HepG2 (cell line): Measurements from ENCODE around the gene BBIP1. TPM values are rescaled to one million over a fixed set of nuclear protein-coding genes. Genes with fewer than 3 reads are reported as not detected.

Experiments used
- ATAC-seq: fragments of 200-7000 bp; cut with Tn5 transposase; 3 replicates; pipeline ENCODE4 v1.9.1; 2020; ENCODE audit warnings: mild to moderate bottlenecking, moderate library complexity
- BruUV-seq: library from RNA; stranded (reverse); fragments of 400-500 nt; replicated peaks from 2 replicates; lab custom pipeline; 2021; lab: Mats Ljungman, UMichigan
- CTCF ChIA-PET: fragments of 300-600 bp; formaldehyde crosslinking; extraction: SDS; loops from one replicate; lab custom pipeline; 2021; ENCODE audit warnings: low total read pairs, inconsistent platforms, low intra/inter-chr PET ratio; lab: Yijun Ruan, JAX
- POLR2A ChIA-PET: fragments of 350-600 bp; sonication (Branson Sonifier 250); formaldehyde crosslinking; loops from one replicate; lab custom pipeline; 2020; ENCODE audit warnings: antibody characterized with exemption, inconsistent platforms; lab: Yijun Ruan, JAX
- DNase-seq: peaks from one replicate; pipeline ENCODE4 v3.0.0-alpha.2; 2015; ENCODE audit warnings: low spot score
- FAIRE-seq: peaks from 3 replicates; lab custom pipeline; 2011; peaks lifted over from hg19 to GRCh38; lab: Jason Lieb, UNC
- H2AFZ ChIP-seq: one replicate; pipeline ENCODE4 v1.6.1; 2011; ENCODE audit warnings: low read length, inconsistent platforms
- H3K27ac ChIP-seq: fragments of 300-600 bp; 3 replicates; pipeline ENCODE4 v1.8.0; 2011; ENCODE audit warnings: mixed run types, mild to moderate bottlenecking, mixed read lengths, low read length, inconsistent platforms; ENCODE audit not compliant: insufficient read depth; ENCODE audit errors: extremely low read length
- H3K27me3 ChIP-seq, 2 experiments: fragments of 200-600 bp in 1 of 2; 2 replicates in 1 of 2; 3 replicates in 1 of 2; pipeline versions ENCODE4 v1.6.0 to v1.8.0; 2011; ENCODE audit warnings: low read length in 2 of 2, mild to moderate bottlenecking in 2 of 2, moderate library complexity in 2 of 2, inconsistent platforms in 1 of 2; ENCODE audit not compliant: insufficient read depth in 2 of 2, control insufficient read depth in 1 of 2
- H3K36me3 ChIP-seq, 2 experiments: fragments of 200-600 bp in 1 of 2; replicated peaks in 1 of 2; 2 replicates in 1 of 2; 3 replicates in 1 of 2; pipeline versions ENCODE4 v1.5.1 to v1.8.0; 2011; ENCODE audit warnings: low read length in 2 of 2, inconsistent platforms in 1 of 2; ENCODE audit not compliant: insufficient read depth in 2 of 2, control insufficient read depth in 1 of 2
- H3K4me1 ChIP-seq: 2 replicates; pipeline ENCODE4 v1.5.1; 2012; ENCODE audit warnings: low read length, inconsistent platforms; ENCODE audit not compliant: insufficient read depth
- H3K4me2 ChIP-seq: 2 replicates; pipeline ENCODE4 v1.6.0; 2011; ENCODE audit warnings: low read depth, low read length, inconsistent platforms
- H3K4me3 ChIP-seq, 3 experiments: fragments of 200-600 bp in 1 of 3; sonication (generic), shearing (Covaris generic) in 1 of 3; replicated peaks in 1 of 3; 2 replicates each; pipeline ENCODE4 v1.5.1; 2011 to 2016; ENCODE audit warnings: low read length in 3 of 3, inconsistent platforms in 2 of 3, low read depth in 2 of 3, mild to moderate bottlenecking in 2 of 3, control low read depth in 1 of 3, mixed read lengths in 1 of 3; ENCODE audit not compliant: insufficient read depth in 1 of 3
- H3K79me2 ChIP-seq: one replicate; pipeline ENCODE4 v1.6.1; 2011; ENCODE audit warnings: low read length, inconsistent platforms; ENCODE audit not compliant: insufficient read depth
- H3K9ac ChIP-seq: 2 replicates; pipeline ENCODE4 v1.6.0; 2011; ENCODE audit warnings: mild to moderate bottlenecking, low read depth, low read length, inconsistent platforms; ENCODE audit not compliant: insufficient read depth
- H3K9me3 ChIP-seq: 2 replicates; pipeline ENCODE4 v1.5.1; 2012; ENCODE audit warnings: mild to moderate bottlenecking, low read length
- H4K20me1 ChIP-seq: 2 replicates; pipeline ENCODE4 v1.6.0; 2011; ENCODE audit warnings: inconsistent platforms, mild to moderate bottlenecking, low read length, moderate library complexity; ENCODE audit not compliant: insufficient read depth
- ARNTL ChIP-seq: sonication (generic); formaldehyde crosslinking; IDR thresholded peaks from 2 replicates; pipeline ENCODE4 v1.4.0; 2020; ENCODE audit warnings: mild to moderate bottlenecking, missing genetic modification reagents
- BRF2 ChIP-seq: sonication (generic); formaldehyde crosslinking; IDR thresholded peaks from 2 replicates; pipeline ENCODE4 v1.8.1; 2022; ENCODE audit warnings: mild to moderate bottlenecking, missing genetic modification reagents
- HNRNPK ChIP-seq: fragments of 200-400 bp; formaldehyde crosslinking; IDR thresholded peaks from 2 replicates; pipeline ENCODE4 v1.6.1; 2018; ENCODE audit warnings: low read length, low read depth, moderate library complexity, mild to moderate bottlenecking; ENCODE audit not compliant: poor library complexity, severe bottlenecking
- LCORL ChIP-seq, 2 experiments: fragments of 450-650 bp in 1 of 2; sonication (generic) in 1 of 2; formaldehyde crosslinking in 1 of 2; IDR thresholded peaks; 2 replicates each; pipeline versions ENCODE4 v1.5.0 to v1.6.1; 2017 to 2020; ENCODE audit warnings: antibody characterized with exemption in 1 of 2, missing genetic modification reagents in 1 of 2
- TCF7 ChIP-seq: sonication (generic); IDR thresholded peaks from 2 replicates; pipeline ENCODE4 v1.6.1; 2016; ENCODE audit warnings: antibody characterized with exemption, low read depth
- ZNF276 ChIP-seq: sonication (generic); formaldehyde crosslinking; IDR thresholded peaks from 2 replicates; pipeline ENCODE4 v1.4.0; 2020; ENCODE audit warnings: mild to moderate bottlenecking, low read depth, missing genetic modification reagents
- ZNF432 ChIP-seq: sonication (generic); formaldehyde crosslinking; IDR thresholded peaks from 2 replicates; pipeline ENCODE4 v1.5.0; 2020; ENCODE audit warnings: missing genetic modification reagents, mild to moderate bottlenecking, borderline replicate concordance
- WGBS: methylation state at CpG from one replicate; pipeline ENCODE4 v1.1.6; 2017; ENCODE audit warnings: low lambda C conversion rate; 5-methylcytosine and 5-hydroxymethylcytosine counted together
- in situ Hi-C: cut with HindIII; loops from 2 replicates; pipeline ENCODE4 v1.10.0; 2017; ENCODE audit warnings: low pct_unique_long_range_greater_than_20kb; ENCODE audit not compliant: extremely low pct_ligation_motif_present
- intact Hi-C: fragments of 100-400 bp; cut with micrococcal nuclease; formaldehyde crosslinking; loops from one replicate; pipeline ENCODE4 v1.10.0; 2022; ENCODE audit not compliant: unreplicated experiment
- polyA plus RNA-seq, 8 experiments: library from polyadenylated mRNA; depleted of rRNA in 3 of 8; stranded (reverse) in 7 of 8; unstranded in 1 of 8; fragments of >200 nt; fragmentation: Illumina TruSeq in 4 of 8; extraction: Trizol in 4 of 8; gene quantifications; 2 replicates each; pipeline versions ENCODE4 v1.2.1 to v1.2.3, GENCODE V29; 2011 to 2016; ENCODE audit warnings: low read depth in 4 of 8, missing spikeins in 1 of 8, mixed read lengths in 1 of 8; ENCODE audit not compliant: insufficient read depth in 1 of 8
- total RNA-seq, 5 experiments: library from RNA; depleted of rRNA; stranded (reverse); fragments of >200 nt; fragmentation: Illumina TruSeq; extraction: Trizol; gene quantifications; 2 replicates each; pipeline ENCODE4 v1.2.3, GENCODE V29; 2016; ENCODE audit warnings: low read depth in 1 of 5

BBIP1 gene
- total and polyA plus RNA-seq, 2 of the 13 experiments (the other 11 are each of a cell fraction or from before 2014, with no cell fraction given), result 18.3 to 24.1 TPM

GRCh38 chr10:110951381-110951780 is 32.4 kb upstream of the BBIP1 start:
- no TSS peak for BruUV-seq
- no peak for DNase-seq
- no peak overlapping the region for H3K27ac ChIP-seq
- no peaks in the 10 kb centered on the region for H3K4me1 ChIP-seq
- WGBS, result 97% methylated on average over 4 of the region's 4 CpGs
- ATAC-seq, result no peak
- H3K4me2 ChIP-seq, result no peak overlapping the region
- H3K4me3 ChIP-seq, result no peak overlapping the region
- TF ChIP-seq ARNTL (CRISPR knock-in tag) (no peak), LCORL (IDR thresholded peaks at IDR 0.05) (no peak), LCORL (CRISPR knock-in tag; IDR thresholded peaks at IDR 0.05) (no peak), TCF7 (no peak)
- TF ChIP-seq, all 625 proteins: peak for 0
- ChIA-PET CTCF (no interaction called here), POLR2A (no interaction called here)
- H3K36me3 ChIP-seq, result no peaks in the 10 kb centered on the region; a peak in 1 of 5 replicates
- peaks cover 12% of the 10 kb centered on the region for H3K79me2 ChIP-seq
- no peaks in the 10 kb centered on the region for H3K9me3 ChIP-seq
- intact Hi-C loops, result no loop called here
- in situ Hi-C loops, result no loop called here
- H4K20me1 ChIP-seq, result no peaks in the 10 kb centered on the region
- no peaks in the 10 kb centered on the region for H3K27me3 ChIP-seq
- FAIRE-seq, result no peak
- no peak overlapping the region for H2AFZ ChIP-seq
- H3K9ac ChIP-seq, result no peak overlapping the region

DNA sequence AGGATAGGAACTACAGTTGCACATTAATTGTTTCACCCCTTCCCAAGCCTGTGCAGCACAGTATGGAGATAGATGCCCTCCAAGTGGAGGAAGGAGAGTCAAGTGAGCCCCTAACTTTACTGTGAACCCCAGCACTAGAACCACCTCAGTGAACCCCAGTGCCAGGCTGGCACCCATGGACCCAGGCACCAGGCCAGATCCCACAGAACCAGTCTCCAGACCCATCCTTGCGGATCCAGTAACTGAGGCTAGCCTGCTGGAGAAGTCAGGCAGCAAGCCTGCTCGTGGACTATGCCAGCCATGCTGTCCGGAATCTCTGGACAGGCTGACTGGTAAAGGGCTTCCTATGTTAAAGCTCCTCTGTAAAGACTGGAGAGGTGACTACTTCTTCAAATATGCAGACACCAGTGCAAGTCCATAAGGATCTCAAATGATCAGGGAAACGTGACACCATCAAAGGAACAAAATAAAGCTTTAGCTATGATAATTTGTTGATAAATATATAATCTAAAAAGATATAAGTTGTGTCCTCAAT is 28.1 kb upstream of the BBIP1 start:
- Histone ChIP-seq H4K20me1 (0 out of 2 replicates have a peak, but pooled peaks cover 3% of the 10 kb centered on the region), H3K27me3 (no peaks in the 10 kb centered on the region), H3K4me2 (no peak overlapping the region), H3K79me2 (peaks cover 22% of the 10 kb centered on the region), H3K36me3 (peaks cover 0 to 4% of the 10 kb centered on the region in 2 experiments; a peak in 1 of 5 replicates), H3K4me3 (no peak overlapping the region), H3K9me3 (no peaks in the 10 kb centered on the region), H3K9ac (no peak overlapping the region), H3K27ac (no peak overlapping the region), H3K4me1 (no peaks in the 10 kb centered on the region), H2AFZ (no peak overlapping the region)
- in situ Hi-C loops (no loop called here), intact Hi-C loops (no loop called here)
- BruUV-seq, result no TSS peak
- no peak; the same call in 2 of the 3 replicates for ATAC-seq
- no peak for FAIRE-seq
- DNase-seq, result no peak
- 97% methylated on average over 1 of the region's 4 CpGs for WGBS
- CTCF ChIA-PET, result no interaction called here
- POLR2A ChIA-PET, result interaction anchor here (0.8 kb wide), 1 partner anchor 28 kb away, joined by 3 read pairs; the partner anchor contains the start of genes BBIP1 and SHOC2
- no peak for TF ChIP-seq ZNF432 (CRISPR knock-in tag)
- TF ChIP-seq BRF2 (CRISPR knock-in tag), result no peak
- TF ChIP-seq HNRNPK, result no peak
- no peak for TF ChIP-seq ZNF276 (CRISPR knock-in tag)
